Measurements from ENCODE around the gene FIG4.

DNA sequence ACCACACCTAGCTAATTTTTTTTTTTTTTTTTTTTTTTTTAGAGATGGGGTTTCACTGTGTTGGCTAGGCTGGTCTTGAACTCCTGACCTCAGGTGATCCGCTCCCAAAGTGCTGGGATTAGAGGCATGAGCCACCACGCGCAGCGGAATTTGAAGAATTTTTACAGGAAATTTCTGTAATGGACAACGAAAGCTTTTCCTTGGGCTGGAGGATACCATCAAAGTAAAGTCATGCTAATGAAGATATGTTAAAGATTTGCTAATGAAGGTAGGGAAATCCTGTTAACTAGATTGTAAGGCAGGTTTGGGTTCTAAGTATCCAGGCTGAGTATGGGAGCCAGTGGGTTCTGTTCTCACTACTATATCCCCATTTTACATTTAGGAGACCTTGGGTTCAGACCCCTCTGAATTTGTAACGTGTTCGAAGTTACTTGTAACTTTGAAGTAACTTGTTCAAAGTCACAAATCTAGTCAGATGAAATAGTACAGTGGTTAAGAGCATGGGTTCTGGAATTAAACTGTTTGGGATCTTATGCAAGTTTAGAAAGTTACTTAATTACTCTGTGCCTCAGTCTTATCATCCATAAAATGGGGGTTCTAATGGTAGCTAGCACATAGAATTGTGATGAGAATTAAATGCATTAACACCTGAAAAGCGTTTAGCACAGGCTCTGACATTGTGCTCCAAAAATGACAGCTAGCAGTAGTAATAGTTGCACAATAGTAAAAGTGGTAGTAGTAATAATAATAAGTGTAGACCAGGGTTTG lies 163.6 kb downstream of the FIG4 start:
- TF ChIP-seq, protein P1, sequence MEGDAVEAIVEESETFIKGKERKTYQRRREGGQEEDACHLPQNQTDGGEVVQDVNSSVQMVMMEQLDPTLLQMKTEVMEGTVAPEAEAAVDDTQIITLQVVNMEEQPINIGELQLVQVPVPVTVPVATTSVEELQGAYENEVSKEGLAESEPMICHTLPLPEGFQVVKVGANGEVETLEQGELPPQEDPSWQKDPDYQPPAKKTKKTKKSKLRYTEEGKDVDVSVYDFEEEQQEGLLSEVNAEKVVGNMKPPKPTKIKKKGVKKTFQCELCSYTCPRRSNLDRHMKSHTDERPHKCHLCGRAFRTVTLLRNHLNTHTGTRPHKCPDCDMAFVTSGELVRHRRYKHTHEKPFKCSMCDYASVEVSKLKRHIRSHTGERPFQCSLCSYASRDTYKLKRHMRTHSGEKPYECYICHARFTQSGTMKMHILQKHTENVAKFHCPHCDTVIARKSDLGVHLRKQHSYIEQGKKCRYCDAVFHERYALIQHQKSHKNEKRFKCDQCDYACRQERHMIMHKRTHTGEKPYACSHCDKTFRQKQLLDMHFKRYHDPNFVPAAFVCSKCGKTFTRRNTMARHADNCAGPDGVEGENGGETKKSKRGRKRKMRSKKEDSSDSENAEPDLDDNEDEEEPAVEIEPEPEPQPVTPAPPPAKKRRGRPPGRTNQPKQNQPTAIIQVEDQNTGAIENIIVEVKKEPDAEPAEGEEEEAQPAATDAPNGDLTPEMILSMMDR (conservative IDR thresholded peaks at IDR 0.05; ENCODE audit: low read depth, low read length): no peak
- no peak for TF ChIP-seq EZH2 (IDR thresholded peaks at IDR 0.05; ENCODE audit: borderline replicate concordance, low read depth, low read length, poor library complexity, severe bottlenecking)

Data from A673 (cell line).